C4-2B (cell line): Measurements from ENCODE around the gene SNX24.

Experiments used
- ZFX ChIP-seq: fragments of 450-650 bp; IDR thresholded peaks from 2 replicates; pipeline ENCODE4 v1.6.1; 2017
- TF ChIP-seq, protein P1 (sequence below): fragments of 450-650 bp; conservative IDR thresholded peaks from 2 replicates; pipeline ENCODE4 v1.5.1; 2017; ENCODE audit warnings: mild to moderate bottlenecking

DNA sequence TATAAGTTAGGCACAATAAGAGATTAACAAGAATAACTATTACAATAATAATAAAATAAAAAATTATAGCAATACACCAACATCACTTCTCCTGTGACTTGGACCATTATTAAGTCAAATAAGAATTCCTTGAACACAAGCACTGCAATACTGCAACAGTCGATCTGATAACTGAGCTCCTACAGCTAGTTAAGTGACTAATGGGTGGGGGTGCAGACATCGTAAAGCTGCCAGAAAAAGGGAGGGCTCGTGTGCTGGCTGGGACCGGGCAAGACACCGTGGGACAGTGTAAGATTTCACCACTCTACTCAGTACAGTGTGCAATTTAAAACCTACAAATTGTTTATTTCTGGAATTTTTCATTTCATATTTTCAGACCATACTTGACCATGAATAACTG is 78.8 kb downstream of the SNX24 start:
- TF ChIP-seq, protein P1, sequence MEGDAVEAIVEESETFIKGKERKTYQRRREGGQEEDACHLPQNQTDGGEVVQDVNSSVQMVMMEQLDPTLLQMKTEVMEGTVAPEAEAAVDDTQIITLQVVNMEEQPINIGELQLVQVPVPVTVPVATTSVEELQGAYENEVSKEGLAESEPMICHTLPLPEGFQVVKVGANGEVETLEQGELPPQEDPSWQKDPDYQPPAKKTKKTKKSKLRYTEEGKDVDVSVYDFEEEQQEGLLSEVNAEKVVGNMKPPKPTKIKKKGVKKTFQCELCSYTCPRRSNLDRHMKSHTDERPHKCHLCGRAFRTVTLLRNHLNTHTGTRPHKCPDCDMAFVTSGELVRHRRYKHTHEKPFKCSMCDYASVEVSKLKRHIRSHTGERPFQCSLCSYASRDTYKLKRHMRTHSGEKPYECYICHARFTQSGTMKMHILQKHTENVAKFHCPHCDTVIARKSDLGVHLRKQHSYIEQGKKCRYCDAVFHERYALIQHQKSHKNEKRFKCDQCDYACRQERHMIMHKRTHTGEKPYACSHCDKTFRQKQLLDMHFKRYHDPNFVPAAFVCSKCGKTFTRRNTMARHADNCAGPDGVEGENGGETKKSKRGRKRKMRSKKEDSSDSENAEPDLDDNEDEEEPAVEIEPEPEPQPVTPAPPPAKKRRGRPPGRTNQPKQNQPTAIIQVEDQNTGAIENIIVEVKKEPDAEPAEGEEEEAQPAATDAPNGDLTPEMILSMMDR: no peak
- no peak for TF ChIP-seq ZFX
